Panc1 (cell line): ENCODE results near the gene GTF2I. TPM values are rescaled to one million over a fixed set of nuclear protein-coding genes. Genes with fewer than 3 reads are reported as not detected.
"Not testable (repeated sequence)": the region's sequence is repeated elsewhere in the genome, so short reads cannot be mapped to it uniquely, and the experiment has no call there.

Experiments used
- ATAC-seq: fragments of 200-7000 bp; cut with Tn5 transposase; 2 replicates; pipeline ENCODE4 v1.9.1; 2020; ENCODE audit warnings: mild to moderate bottlenecking, moderate library complexity
- BruUV-seq: library from RNA; stranded (reverse); fragments of 400-500 nt; replicated peaks from 2 replicates; lab custom pipeline; 2021; lab: Mats Ljungman, UMichigan
- CTCF ChIA-PET: fragments of 300-600 bp; sonication (Branson Sonifier 250); formaldehyde crosslinking; loops from one replicate; lab custom pipeline; 2022; ENCODE audit warnings: antibody characterized with exemption; lab: Charles Lee
- POLR2A ChIA-PET: fragments of 300-600 bp; sonication (Branson Sonifier 250); formaldehyde crosslinking; loops from one replicate; lab custom pipeline; 2022; ENCODE audit warnings: antibody characterized with exemption; lab: Charles Lee
- DNase-seq: peaks from one replicate; pipeline ENCODE4 v3.0.0-alpha.2; 2010; ENCODE audit warnings: low read depth, low spot score
- H3K27ac ChIP-seq: 2 replicates; pipeline ENCODE4 v1.5.1; 2011; ENCODE audit warnings: mild to moderate bottlenecking, low read length, inconsistent platforms
- H3K27me3 ChIP-seq: fragments of 200-500 bp; sonication (Bioruptor generic); 2 replicates; pipeline ENCODE4 v1.6.0; 2014; ENCODE audit warnings: low read length, inconsistent platforms; ENCODE audit not compliant: control insufficient read depth, insufficient read depth
- H3K36me3 ChIP-seq: fragments of 200-500 bp; sonication (Bioruptor generic); 2 replicates; pipeline ENCODE4 v1.5.1; 2014; ENCODE audit warnings: inconsistent platforms, mild to moderate bottlenecking, low read length, moderate library complexity; ENCODE audit not compliant: control insufficient read depth, insufficient read depth
- H3K4me1 ChIP-seq: 2 replicates; pipeline ENCODE4 v1.5.1; 2011; ENCODE audit warnings: inconsistent platforms, mild to moderate bottlenecking, low read length, moderate library complexity; ENCODE audit not compliant: control insufficient read depth, insufficient read depth
- H3K4me3 ChIP-seq, 2 experiments: 2 replicates each; pipeline ENCODE4 v1.5.1; 2011 to 2012; ENCODE audit warnings: low read depth in 2 of 2, low read length in 2 of 2, mild to moderate bottlenecking in 2 of 2, inconsistent platforms in 1 of 2, moderate library complexity in 1 of 2
- H3K9me3 ChIP-seq: fragments of 200-500 bp; sonication (Bioruptor generic); 2 replicates; pipeline ENCODE4 v1.5.1; 2014; ENCODE audit warnings: low read depth, mild to moderate bottlenecking, inconsistent platforms, low read length, moderate library complexity; ENCODE audit not compliant: control insufficient read depth, insufficient read depth
- POLR2AphosphoS5 ChIP-seq: IDR thresholded peaks from 2 replicates; pipeline ENCODE4 v1.6.1; 2012; ENCODE audit warnings: mild to moderate bottlenecking, low read depth, low read length, moderate library complexity
- SIN3A ChIP-seq: IDR thresholded peaks from 2 replicates; pipeline ENCODE4 v1.6.1; 2012; ENCODE audit warnings: low read depth, mild to moderate bottlenecking, low read length, moderate library complexity, borderline replicate concordance; ENCODE audit not compliant: insufficient read depth
- TCF7L2 ChIP-seq: IDR thresholded peaks from 2 replicates; pipeline ENCODE4 v1.6.1; 2011; ENCODE audit warnings: mild to moderate bottlenecking, low read depth, low read length, inconsistent platforms
- in situ Hi-C: cut with HindIII; loops from 2 replicates; pipeline ENCODE4 v1.10.0; 2016; ENCODE audit warnings: low sequenced_read_pairs, low pct_unique_long_range_greater_than_20kb
- intact Hi-C: fragments of 100-400 bp; cut with micrococcal nuclease; formaldehyde crosslinking; loops from one replicate; pipeline ENCODE4 v1.10.0; 2022; ENCODE audit not compliant: unreplicated experiment
- total RNA-seq: library from RNA; stranded (reverse); gene quantifications from one replicate; pipeline ENCODE4 v1.2.1, GENCODE V29; 2021; ENCODE audit not compliant: unreplicated experiment
- TF ChIP-seq, protein P1 (sequence below), 2 experiments: IDR thresholded peaks; 2 replicates each; pipeline ENCODE4 v1.6.1; 2011 to 2012; ENCODE audit warnings: low read depth in 2 of 2, control low read depth in 1 of 2, low read length in 1 of 2, mild to moderate bottlenecking in 1 of 2, moderate library complexity in 1 of 2; ENCODE audit not compliant: insufficient read depth in 1 of 2
- TF ChIP-seq, protein P2 (sequence below): fragments of 450-650 bp; IDR thresholded peaks from 2 replicates; pipeline ENCODE4 v1.5.1; 2017; ENCODE audit warnings: mild to moderate bottlenecking

The GTF2I gene
- total RNA-seq, 1 experiment from 2014 or later = 305 TPM

GRCh38 chr7:74690474-74690873 is 33.0 kb downstream of the GTF2I start:
- no peak overlapping the region for H3K4me3 ChIP-seq
- POLR2A ChIA-PET = no interaction called here
- in situ Hi-C loops (no loop called here), intact Hi-C loops (no loop called here)
- H3K36me3 ChIP-seq = peaks cover 20% of the 10 kb centered on the region
- TF ChIP-seq, protein P1, sequence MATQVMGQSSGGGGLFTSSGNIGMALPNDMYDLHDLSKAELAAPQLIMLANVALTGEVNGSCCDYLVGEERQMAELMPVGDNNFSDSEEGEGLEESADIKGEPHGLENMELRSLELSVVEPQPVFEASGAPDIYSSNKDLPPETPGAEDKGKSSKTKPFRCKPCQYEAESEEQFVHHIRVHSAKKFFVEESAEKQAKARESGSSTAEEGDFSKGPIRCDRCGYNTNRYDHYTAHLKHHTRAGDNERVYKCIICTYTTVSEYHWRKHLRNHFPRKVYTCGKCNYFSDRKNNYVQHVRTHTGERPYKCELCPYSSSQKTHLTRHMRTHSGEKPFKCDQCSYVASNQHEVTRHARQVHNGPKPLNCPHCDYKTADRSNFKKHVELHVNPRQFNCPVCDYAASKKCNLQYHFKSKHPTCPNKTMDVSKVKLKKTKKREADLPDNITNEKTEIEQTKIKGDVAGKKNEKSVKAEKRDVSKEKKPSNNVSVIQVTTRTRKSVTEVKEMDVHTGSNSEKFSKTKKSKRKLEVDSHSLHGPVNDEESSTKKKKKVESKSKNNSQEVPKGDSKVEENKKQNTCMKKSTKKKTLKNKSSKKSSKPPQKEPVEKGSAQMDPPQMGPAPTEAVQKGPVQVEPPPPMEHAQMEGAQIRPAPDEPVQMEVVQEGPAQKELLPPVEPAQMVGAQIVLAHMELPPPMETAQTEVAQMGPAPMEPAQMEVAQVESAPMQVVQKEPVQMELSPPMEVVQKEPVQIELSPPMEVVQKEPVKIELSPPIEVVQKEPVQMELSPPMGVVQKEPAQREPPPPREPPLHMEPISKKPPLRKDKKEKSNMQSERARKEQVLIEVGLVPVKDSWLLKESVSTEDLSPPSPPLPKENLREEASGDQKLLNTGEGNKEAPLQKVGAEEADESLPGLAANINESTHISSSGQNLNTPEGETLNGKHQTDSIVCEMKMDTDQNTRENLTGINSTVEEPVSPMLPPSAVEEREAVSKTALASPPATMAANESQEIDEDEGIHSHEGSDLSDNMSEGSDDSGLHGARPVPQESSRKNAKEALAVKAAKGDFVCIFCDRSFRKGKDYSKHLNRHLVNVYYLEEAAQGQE (IDR thresholded peaks at IDR 0.05; ENCODE audit: insufficient read depth in 1 of 2, low read depth in 2 of 2, low read length in 1 of 2) = no peak
- TF ChIP-seq, protein P2, sequence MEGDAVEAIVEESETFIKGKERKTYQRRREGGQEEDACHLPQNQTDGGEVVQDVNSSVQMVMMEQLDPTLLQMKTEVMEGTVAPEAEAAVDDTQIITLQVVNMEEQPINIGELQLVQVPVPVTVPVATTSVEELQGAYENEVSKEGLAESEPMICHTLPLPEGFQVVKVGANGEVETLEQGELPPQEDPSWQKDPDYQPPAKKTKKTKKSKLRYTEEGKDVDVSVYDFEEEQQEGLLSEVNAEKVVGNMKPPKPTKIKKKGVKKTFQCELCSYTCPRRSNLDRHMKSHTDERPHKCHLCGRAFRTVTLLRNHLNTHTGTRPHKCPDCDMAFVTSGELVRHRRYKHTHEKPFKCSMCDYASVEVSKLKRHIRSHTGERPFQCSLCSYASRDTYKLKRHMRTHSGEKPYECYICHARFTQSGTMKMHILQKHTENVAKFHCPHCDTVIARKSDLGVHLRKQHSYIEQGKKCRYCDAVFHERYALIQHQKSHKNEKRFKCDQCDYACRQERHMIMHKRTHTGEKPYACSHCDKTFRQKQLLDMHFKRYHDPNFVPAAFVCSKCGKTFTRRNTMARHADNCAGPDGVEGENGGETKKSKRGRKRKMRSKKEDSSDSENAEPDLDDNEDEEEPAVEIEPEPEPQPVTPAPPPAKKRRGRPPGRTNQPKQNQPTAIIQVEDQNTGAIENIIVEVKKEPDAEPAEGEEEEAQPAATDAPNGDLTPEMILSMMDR = no peak
- no peak for TF ChIP-seq POLR2AphosphoS5
- TF ChIP-seq TCF7L2 = no peak
- TF ChIP-seq SIN3A = no peak
- no peaks in the 10 kb centered on the region for H3K9me3 ChIP-seq
- DNase-seq (no peak), ATAC-seq (no peak)
- H3K27me3 ChIP-seq = no peaks in the 10 kb centered on the region
- H3K4me1 ChIP-seq = peaks cover 6% of the 10 kb centered on the region; the same call in 1 of the 2 replicates
- no peak overlapping the region for H3K27ac ChIP-seq
- CTCF ChIA-PET = no interaction called here
- BruUV-seq = no TSS peak

- H3K36me3 ChIP-seq = peaks cover 44% of the 10 kb centered on the region
- in situ Hi-C loops = not testable (repeated sequence)
Measured at GRCh38 chr7:74704419-74704818, 46.9 kb downstream of the GTF2I start.

GRCh38 chr7:74707238-74707637 is 49.7 kb downstream of the GTF2I start:
- DNase-seq = no peak
- no peak for ATAC-seq
- H3K27me3 ChIP-seq = no peaks in the 10 kb centered on the region
- ChIA-PET CTCF (no interaction called here), POLR2A (no interaction called here)
- no peaks in the 10 kb centered on the region for H3K4me1 ChIP-seq
- no peaks in the 10 kb centered on the region for H3K9me3 ChIP-seq
- H3K27ac ChIP-seq = no peak overlapping the region
- BruUV-seq = no TSS peak
- in situ Hi-C loops (no loop called here), intact Hi-C loops (no loop called here)
- no peak overlapping the region for H3K4me3 ChIP-seq
- peaks cover 46% of the 10 kb centered on the region for H3K36me3 ChIP-seq
- TF ChIP-seq, protein P2 = no peak
- TF ChIP-seq POLR2AphosphoS5 = no peak
- no peak for TF ChIP-seq SIN3A
- no peak for TF ChIP-seq TCF7L2
- TF ChIP-seq, protein P1 (IDR thresholded peaks at IDR 0.05; ENCODE audit: insufficient read depth in 1 of 2, low read depth in 2 of 2, low read length in 1 of 2) = no peak

More at GRCh38 chr7:74704419-74704818, 46.9 kb downstream of the GTF2I start:
- POLR2A ChIA-PET, H3K4me3 ChIP-seq, CTCF ChIA-PET, H3K9me3 ChIP-seq, BruUV-seq, intact Hi-C loops, DNase-seq, H3K27me3 ChIP-seq, ATAC-seq, H3K4me1 ChIP-seq, H3K27ac ChIP-seq: not testable (repeated sequence)
